Activated CD4-positive, alpha-beta T cell treated with anti-CD3 and anti-CD28 coated beads, Interleukin-2, Interleukin-6, amounts not matched to agents 100 ng/mL and 50 ng/mL, durations not matched to agents 16 hours and 8 hours (primary cell): Measurements from ENCODE around the gene FBXO38.
A peak's percentile ranks its signal among the peaks of the same experiment; 100 is the strongest.

Experiments used
- DNase-seq: peaks from one replicate; pipeline ENCODE4 v3.0.0-alpha.2; 2020

Gene FBXO38

GRCh38 chr5:148387325-148387724 is 3.6 kb downstream of the FBXO38 start:
- DNase-seq: no peak

GRCh38 chr5:148388696-148389095 is 4.9 kb downstream of the FBXO38 start:
- peak; percentile 72 for DNase-seq

DNA sequence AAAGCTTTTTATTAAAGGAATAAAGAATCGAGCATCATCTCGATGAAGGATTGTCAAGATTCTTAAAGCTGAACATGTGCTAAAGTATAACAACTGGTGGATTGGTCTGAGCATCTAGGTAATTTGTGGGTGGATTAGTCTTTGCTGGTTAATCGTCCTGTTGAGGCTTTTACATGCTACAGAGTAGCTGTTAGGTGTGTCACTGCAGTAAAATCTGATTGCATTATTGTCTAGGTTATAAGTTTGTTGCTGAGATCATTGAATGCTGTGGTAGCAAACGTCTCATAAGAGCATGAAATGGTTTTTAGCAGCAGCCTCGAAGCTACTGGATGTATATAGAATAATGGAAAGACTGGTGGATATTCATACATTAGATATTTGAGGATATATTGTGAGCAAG is 7.2 kb downstream of the FBXO38 start:
- DNase-seq: no peak

GRCh38 chr5:148391422-148391821 is 7.7 kb downstream of the FBXO38 start:
- no peak for DNase-seq

DNA sequence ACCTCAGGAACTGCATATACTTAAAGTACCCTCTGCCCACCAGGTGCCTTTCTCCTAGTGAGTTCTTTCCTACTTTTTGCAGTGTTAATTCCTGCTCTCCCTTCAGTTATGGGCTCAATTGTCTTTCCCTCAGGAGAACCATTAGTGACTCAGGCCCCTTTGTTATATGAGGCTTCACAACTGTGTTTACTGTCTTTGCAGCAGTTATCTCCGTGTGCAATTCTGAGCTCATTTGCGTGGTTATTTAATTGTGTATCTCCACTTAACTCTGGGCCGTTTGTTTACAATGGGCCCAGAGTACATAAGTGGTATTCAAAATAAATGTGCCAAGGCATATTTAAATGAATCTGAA is 9.6 kb downstream of the FBXO38 start:
- DNase-seq: no peak

DNA sequence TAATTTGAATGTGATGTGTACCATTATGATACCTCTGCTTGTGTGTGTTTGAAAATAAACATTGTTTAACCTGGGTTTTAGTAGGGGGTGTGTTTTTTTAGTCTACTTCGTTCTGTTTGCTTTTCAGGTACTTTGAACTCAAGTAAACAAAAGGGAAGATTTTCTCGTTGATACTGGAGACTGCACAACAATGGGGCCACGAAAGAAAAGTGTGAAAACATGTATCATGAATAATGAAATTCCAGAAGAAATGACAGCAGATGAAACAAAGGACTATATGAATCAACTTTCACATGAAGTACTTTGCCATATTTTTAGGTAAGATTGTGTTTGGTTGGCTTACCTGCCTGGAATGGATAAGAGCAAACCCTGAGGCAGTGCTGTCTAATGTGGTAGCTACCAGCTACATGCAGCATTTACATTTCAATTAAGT is 10.8 kb downstream of the FBXO38 start:
- DNase-seq: no peak

- no peak for DNase-seq
Observed at GRCh38 chr5:148395031-148395430, 11.3 kb downstream of the FBXO38 start.

GRCh38 chr5:148397968-148398595 is 14.3 kb downstream of the FBXO38 start:
- no peak for DNase-seq

- DNase-seq: no peak
Observed at GRCh38 chr5:148398698-148399121, 15.0 kb downstream of the FBXO38 start.

DNA sequence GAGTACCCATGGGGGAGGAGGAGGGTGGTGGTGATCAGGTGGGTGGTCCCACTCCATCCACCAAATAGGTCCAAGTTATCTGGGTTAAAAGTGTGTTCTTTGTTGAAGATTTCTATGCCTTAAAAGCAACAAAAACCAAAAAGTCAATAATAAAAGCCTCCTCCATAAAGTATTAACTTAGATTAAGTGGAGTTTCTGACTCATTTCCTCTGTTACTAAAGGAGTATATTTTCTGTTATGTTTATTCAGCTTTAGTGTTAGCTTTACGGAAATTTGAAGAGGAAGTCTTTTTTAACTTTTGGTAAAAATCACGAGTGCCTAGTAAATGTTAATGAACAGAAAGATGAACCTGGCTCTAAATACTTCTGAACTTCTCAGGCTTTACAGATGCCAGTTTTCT is 17.8 kb downstream of the FBXO38 start:
- no peak for DNase-seq

DNA sequence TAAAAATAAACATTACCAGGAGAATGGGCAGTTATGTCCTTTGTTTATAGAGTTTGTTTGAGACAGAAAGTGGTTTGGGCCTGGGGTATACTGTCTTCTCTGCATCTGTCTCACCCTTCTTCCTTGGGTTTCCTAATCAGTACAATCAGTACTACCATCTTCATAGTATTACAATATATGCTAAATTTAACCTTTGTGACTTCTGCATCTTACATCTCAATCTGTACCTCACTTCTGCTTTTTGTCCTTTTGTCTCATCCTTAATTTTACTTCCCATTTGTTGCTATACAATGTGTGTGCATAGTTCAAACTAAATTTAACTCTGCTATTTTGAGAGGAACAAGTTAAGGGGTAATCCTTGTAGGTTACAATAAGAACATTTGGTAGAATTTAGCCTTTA is 19.6 kb downstream of the FBXO38 start:
- no peak for DNase-seq

DNA sequence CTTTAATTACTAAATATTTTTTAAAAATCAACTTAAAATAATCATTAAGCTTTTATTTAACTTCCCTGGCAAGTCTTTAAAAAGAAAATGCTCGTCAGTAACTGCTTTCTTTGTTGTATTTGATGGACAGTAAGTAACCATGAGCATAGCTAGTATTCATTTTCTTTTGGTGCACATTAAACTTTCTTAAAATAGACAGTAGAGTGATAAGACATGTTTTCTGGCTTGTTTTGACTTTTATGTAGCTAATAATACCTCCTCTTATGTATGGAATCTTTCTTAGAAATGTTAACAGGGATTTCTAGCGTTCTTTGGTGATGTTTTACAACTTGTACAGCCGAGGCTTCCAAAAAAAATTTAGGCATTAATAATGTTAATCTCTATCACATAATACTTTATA is 22.6 kb downstream of the FBXO38 start:
- no peak for DNase-seq

DNA sequence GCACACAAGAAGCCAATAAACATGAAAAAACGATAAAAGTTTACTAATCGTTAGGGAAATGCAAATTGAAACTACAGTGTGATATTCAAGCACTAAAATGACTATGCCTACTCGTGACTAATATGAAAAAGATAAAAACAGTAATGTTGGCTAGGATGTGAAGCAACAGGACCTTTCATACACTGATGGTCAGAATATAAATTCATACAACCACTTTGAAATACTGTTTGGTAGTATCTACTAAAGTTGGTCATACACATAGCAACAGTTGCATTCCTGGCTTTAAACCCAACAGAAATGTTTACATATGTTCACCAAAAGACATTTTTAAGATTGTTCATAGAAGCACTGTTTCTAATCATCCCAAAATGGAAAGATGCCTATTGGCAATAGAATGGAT is 24.3 kb downstream of the FBXO38 start:
- no peak for DNase-seq

DNA sequence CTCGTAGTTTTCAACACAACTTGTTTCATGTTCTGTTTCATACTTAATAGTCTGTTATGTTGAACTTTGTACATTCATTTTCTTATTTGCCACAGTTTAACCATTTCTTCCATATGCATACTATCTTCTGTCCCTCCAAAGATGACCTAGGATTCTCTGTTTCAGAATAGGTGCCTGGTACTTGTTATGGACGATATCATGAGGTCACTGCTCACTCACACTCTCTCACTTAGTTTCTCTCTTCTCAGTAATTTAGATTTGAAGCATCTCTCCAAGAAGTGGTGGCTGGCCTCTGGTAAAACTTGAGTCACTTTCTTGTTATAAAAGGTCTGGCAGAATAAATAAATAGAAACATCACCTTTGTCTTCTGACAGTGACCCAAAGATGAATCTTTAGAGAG is 28.4 kb downstream of the FBXO38 start:
- no peak for DNase-seq

DNA sequence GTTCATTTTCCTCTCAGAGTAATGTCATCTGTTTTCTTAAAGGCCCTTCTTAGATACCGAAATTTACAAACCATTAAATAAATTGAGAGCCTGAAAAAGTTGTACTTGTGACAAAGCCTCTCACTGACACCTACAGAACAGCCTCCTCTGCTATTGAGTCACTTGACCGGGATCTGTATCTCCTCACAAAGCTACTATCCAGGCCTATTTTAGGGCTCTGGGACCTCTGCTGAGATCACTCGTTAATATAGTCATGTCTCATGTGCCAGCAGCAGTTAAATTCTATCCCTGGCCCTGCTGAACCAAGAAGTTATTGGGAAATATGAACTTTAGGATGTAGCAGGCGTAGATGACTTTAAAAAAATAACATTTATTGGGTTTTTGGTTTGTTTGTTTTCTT is 31.1 kb downstream of the FBXO38 start:
- DNase-seq: no peak

- no peak for DNase-seq
Observed at GRCh38 chr5:148416416-148416815, 32.7 kb downstream of the FBXO38 start.

DNA sequence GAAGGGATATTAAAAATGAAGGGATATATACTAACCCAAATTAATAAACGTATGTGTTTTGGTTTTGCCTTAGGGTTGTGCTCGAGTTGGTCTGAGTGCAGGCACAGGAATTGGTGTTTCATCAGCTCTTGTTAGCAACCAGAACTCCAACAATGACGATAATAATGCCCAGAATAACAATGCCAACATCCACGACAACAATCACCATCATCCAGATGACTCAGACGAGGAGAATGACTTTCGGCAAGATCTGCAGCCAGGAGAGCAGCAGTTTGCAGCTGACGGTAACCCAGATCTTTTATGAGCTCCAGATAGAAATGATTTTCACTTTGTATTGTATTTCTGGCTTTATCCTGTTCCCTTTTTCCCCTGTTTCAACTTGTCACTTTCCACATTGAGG is 33.2 kb downstream of the FBXO38 start:
- DNase-seq: no peak

- no peak for DNase-seq
Observed at GRCh38 chr5:148418511-148418910, 34.8 kb downstream of the FBXO38 start.

DNA sequence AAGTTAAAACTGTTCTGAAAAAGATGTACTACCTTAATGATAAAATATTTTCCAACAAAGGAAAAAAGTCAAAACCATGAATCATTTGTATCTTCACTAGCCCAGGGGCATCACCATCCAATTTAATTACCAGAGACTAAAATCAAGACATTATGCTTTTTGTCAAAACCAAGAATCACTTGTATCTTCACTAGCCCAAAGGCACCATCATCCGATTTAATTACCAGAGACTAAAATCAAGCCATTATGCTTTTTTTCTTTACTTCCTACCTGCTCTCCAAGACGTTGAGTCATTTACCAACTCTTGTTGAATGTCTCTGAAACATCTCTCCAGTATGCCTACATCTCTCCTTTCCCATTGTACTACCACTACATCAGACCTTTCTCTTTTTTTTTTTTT is 37.9 kb downstream of the FBXO38 start:
- DNase-seq: no peak

- no peak for DNase-seq
Observed at GRCh38 chr5:148425808-148426207, 42.0 kb downstream of the FBXO38 start.

- no peak for DNase-seq
Observed at GRCh38 chr5:148426514-148426913, 42.8 kb downstream of the FBXO38 start.

- no peak for DNase-seq
Observed at GRCh38 chr5:148427370-148428042, 43.7 kb downstream of the FBXO38 start.

- DNase-seq: no peak
Observed at GRCh38 chr5:148428848-148429247, 45.1 kb downstream of the FBXO38 start.

DNA sequence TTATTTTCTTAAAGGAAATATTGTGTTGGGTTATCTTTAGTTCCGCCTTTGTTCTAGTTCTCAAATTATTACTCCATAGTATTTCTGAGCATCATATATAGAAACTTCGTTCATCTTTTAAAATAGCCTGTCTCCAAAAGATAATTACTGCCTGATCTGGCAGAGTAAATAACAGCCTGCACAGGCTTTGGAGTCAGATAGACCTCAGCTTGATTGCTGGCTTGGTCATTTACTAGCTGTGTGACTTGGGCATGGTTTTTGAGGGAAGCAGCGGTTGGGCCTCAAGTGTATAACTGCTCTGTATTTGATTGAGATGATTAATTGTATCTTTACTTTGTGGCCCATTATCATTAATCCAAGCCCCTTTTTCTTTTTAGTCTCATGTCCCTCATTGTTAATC is 50.1 kb downstream of the FBXO38 start:
- no peak for DNase-seq

DNA sequence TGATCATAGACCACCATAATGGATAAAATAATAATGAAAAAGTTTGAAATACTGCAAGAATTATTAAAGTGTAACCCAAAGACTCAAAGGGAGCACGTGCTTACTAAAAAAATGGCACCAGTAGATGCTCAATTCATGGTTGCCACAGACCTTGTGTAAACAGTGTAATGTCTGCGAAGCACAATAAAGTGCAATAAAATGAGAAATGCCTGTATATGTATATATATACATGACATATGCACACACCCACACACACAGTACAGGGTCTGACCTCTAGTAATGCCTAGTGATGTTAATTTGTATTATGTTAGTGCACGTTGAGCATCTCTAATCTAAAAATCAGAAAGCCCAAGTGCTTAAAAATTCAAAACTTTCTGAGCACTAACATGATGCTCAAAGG is 52.3 kb downstream of the FBXO38 start:
- no peak for DNase-seq
